Activated naive CD4-positive, alpha-beta T cell (primary cell): Measurements from ENCODE around the gene CBX6.
A peak's percentile ranks its signal among the peaks of the same experiment; 100 is the strongest.

ENCODE experiments used
- DNase-seq, 4 experiments: peaks; one replicate each; lab custom pipeline; 2025; lab: John Stamatoyannopoulos, UW

CBX6 gene

GRCh38 chr22:38873469-38874411 is 1.7 kb upstream of the CBX6 start:
- DNase-seq: peak in 1 of 4 experiments; percentile 35

- no peak for DNase-seq
Observed at GRCh38 chr22:38872831-38873248, 824 bp upstream of the CBX6 start.

- no peak for DNase-seq
Observed at GRCh38 chr22:38871360-38872171, 450 bp downstream of the CBX6 start.

GRCh38 chr22:38870791-38871359 is 1.1 kb downstream of the CBX6 start:
- DNase-seq: no peak

- peak; percentile 46 to 82 (median 74) for DNase-seq
Observed at GRCh38 chr22:38870312-38870741, 1.7 kb downstream of the CBX6 start.

- DNase-seq: no peak
Observed at GRCh38 chr22:38869663-38870062, 2.4 kb downstream of the CBX6 start.

- DNase-seq: peak; percentile 56 to 79 (median 75)
Observed at GRCh38 chr22:38868886-38869381, 3.1 kb downstream of the CBX6 start.

- no peak for DNase-seq
Observed at GRCh38 chr22:38868286-38868721, 3.7 kb downstream of the CBX6 start.

GRCh38 chr22:38867471-38868285 is 4.3 kb downstream of the CBX6 start:
- no peak for DNase-seq

GRCh38 chr22:38867124-38867455 is 4.9 kb downstream of the CBX6 start:
- no peak for DNase-seq

- no peak for DNase-seq
Observed at GRCh38 chr22:38866399-38867123, 5.5 kb downstream of the CBX6 start.

GRCh38 chr22:38866024-38866398 is 6.0 kb downstream of the CBX6 start:
- no peak for DNase-seq

- no peak for DNase-seq
Observed at GRCh38 chr22:38865201-38866023, 6.6 kb downstream of the CBX6 start.

- no peak for DNase-seq
Observed at GRCh38 chr22:38864361-38865191, 7.4 kb downstream of the CBX6 start.

GRCh38 chr22:38863531-38864131 is 8.4 kb downstream of the CBX6 start:
- DNase-seq: no peak

GRCh38 chr22:38862375-38863329 is 9.4 kb downstream of the CBX6 start:
- DNase-seq: no peak

GRCh38 chr22:38861927-38862326 is 10.1 kb downstream of the CBX6 start:
- DNase-seq: no peak
